Measurements from ENCODE around the gene SDK1.
"Not testable (repeated sequence)": the region's sequence is repeated elsewhere in the genome, so short reads cannot be mapped to it uniquely, and the experiment has no call there.

SDK1 gene

DNA sequence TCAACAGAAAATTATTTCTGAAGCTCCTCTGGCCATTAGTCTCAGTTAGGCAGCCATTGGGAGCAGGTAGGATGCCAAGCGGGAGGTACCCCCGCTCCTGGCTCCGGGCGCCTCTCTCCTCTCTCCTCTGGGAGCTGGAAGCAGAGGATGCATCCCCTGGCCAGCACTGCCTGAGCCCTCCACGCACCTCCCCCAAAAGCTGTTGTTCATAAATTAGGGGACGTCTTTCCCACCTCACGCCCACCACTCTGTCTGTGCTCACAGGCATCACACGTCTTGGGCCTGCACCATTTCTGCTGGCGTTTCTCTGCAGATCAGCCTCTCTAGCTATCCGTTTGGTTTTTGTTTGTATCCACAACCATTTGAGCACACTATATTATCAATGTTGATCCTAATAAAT lies 772.0 kb downstream of the SDK1 start:
- no peak for DNase-seq (ENCODE audit: low read depth in 2 of 2)

GRCh38 chr7:4073750-4074149 lies 772.7 kb downstream of the SDK1 start:
- no peak for DNase-seq (ENCODE audit: low read depth in 2 of 2)

DNA sequence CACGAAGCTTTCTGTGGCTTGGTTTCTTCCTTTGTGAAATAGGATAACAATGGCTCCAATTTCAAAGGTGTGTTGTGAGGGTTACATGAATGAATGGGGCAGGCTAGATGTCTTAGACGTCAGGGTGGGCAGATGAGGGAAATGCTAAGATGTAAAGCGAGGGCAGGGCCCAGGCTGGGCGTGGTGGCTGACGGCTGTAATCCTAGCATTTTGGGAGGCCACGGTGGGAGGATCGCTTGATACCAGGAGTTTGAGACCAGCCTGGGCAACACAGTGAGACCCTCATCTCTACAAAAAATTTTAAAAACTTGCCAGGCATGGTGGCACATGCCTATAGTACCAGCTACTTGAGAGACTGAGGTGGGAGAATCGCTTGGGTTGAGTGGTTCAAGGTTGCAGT lies 773.4 kb downstream of the SDK1 start:
- DNase-seq (ENCODE audit: low read depth in 2 of 2) = no peak

DNA sequence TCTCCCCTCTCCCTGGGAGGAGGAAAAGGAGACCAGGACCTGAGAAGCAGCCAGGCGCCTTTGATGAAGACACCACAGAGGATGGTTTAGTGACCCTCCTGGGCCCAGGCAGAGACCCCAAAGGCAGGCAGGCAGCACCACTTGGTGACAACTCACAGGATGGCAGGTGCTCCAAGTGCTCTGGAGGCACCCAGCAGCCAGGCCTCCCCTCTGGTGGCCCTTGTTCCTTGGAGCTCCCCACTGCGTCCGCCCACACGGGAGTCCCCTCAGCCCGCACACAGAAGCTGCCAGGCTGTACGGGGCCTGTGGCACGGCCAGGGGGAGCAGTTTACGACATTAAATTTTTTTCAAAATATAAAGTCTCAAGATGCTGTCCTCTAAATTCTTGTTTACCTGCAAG lies 773.9 kb downstream of the SDK1 start:
- no peak for DNase-seq (ENCODE audit: low read depth in 2 of 2)

DNA sequence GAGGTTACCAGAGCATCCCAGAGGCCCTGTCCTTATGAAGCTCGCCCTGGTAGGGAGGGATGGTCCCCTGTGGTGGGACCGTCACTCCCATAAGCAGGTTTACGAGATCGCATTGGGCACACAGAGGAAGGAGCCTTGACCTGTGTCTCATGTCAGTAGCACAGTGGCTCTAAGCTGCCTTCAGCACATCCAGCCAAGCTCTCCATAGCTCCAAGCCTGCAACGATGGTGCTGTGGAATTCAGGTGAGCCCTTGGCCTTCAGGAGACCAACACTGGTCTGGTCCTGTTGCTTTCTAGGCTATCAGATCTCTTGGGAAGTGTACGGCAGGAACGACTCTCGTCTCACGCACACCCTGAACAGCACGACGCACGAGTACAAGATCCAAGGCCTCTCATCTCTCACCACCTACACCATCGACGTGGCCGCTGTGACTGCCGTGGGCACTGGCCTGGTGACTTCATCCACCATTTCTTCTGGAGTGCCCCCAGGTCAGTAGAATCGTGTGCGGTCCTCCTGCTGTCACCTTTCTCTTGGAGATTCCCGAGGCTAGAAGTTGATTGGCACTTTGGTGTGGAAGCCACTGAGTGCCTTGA lies 775.7 kb downstream of the SDK1 start:
- DNase-seq (ENCODE audit: low read depth in 2 of 2) = no peak

- no peak for DNase-seq (ENCODE audit: low read depth in 2 of 2)
Measured at GRCh38 chr7:4077980-4078379, 776.9 kb downstream of the SDK1 start.

DNA sequence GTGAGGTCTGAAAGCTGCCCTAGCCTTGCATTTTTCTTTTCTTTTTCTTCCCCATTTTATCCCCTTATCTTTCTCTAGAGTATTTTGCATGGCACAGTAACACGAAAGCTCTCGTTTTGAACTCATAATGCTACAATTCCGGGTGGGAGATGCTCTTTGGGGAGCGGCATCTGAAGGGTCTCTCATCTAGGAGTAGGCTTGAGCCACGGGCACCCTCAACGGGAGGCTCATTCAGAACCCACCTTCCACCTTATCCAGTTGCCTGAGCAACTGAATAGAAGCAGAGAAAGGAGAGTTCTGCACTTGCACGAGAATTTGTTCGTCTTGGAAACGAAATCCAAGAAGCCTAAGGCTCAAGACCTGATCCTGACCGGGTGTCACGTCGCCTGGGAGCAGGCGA lies 777.5 kb downstream of the SDK1 start:
- no peak for DNase-seq (ENCODE audit: low read depth in 2 of 2)

GRCh38 chr7:4079366-4079765 lies 778.3 kb downstream of the SDK1 start:
- DNase-seq (ENCODE audit: low read depth in 2 of 2) = no peak

GRCh38 chr7:4079956-4080355 lies 778.9 kb downstream of the SDK1 start:
- no peak for DNase-seq (ENCODE audit: low read depth in 2 of 2)

GRCh38 chr7:4080954-4081353 lies 779.9 kb downstream of the SDK1 start:
- DNase-seq (ENCODE audit: low read depth in 2 of 2) = no peak

DNA sequence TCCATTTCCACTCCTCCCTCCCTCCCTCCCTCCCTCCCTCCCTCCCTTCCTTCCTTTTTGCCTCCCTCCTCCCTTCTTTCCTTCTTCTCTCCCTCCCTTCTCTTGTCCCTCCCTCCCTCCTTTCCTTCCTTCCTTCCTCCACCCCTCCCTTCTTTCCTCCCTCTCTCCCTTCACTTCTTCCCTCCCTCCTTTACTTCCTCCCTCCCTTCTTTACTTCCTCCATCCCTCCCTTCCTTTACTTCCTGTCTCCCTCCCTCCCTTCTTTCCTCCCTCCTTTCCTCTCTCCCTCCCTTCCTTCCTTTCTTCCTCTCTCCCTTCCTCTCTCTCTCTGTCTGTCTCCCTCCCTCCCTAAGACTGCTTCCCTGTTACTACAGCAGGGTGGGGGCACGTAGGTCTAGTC lies 782.5 kb downstream of the SDK1 start:
- DNase-seq (ENCODE audit: low read depth in 2 of 2) = no peak

GRCh38 chr7:4084271-4084670 lies 783.2 kb downstream of the SDK1 start:
- no peak for DNase-seq (ENCODE audit: low read depth in 2 of 2)

GRCh38 chr7:4085937-4086691 lies 785.1 kb downstream of the SDK1 start:
- no peak for DNase-seq (ENCODE audit: low read depth in 2 of 2)

GRCh38 chr7:4086723-4087122 lies 785.7 kb downstream of the SDK1 start:
- no peak for DNase-seq (ENCODE audit: low read depth in 2 of 2)

DNA sequence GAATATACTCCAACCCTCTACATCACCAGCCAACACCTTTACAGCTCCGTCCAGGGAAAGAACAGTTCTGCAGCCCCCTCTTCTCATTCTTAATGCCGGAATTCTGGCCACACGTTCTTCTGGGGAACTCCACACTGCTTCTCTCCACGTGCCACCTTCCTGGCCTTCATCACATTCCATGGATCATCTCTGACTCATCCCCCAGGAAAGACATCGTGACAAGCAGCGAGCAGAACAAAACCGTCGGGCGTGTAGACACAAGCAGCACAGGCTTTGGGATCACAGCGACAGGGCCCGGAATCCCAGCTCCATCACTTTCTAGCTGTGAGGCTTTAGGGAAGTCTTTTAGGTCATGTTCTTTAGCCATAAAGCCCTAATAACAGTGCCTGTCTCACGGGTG lies 790.7 kb downstream of the SDK1 start:
- no peak for DNase-seq (ENCODE audit: low read depth in 2 of 2)

- DNase-seq (ENCODE audit: low read depth in 2 of 2) = no peak
Measured at GRCh38 chr7:4093035-4093434, 792.0 kb downstream of the SDK1 start.

- DNase-seq (ENCODE audit: low read depth in 2 of 2) = no peak
Measured at GRCh38 chr7:4093483-4093882, 792.4 kb downstream of the SDK1 start.

DNA sequence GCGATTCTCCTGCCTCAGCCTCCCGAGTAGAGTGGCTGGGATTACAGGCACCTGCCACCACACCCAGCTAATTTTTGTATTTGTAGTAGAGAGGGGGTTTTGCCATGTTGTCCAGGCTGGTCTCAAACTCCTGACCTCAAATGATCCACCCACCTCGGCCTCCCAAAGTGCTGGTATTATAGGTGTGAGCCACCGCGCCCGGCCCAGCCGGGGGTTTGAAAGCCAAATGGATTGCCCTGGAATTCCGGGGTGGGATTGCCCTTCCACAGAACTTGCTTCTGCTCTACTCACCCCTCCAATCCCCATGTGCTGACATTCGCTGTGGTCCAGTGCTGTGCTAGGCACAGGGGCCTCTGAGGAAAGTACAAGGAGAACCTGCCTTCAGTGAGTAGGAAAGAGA lies 793.1 kb downstream of the SDK1 start:
- not testable (repeated sequence) for DNase-seq (ENCODE audit: low read depth in 2 of 2)

- no peak for DNase-seq (ENCODE audit: low read depth in 2 of 2)
Measured at GRCh38 chr7:4097001-4097609, 796.1 kb downstream of the SDK1 start.

- no peak for DNase-seq (ENCODE audit: low read depth in 2 of 2)
Measured at GRCh38 chr7:4098169-4098568, 797.1 kb downstream of the SDK1 start.

GRCh38 chr7:4099651-4100050 lies 798.6 kb downstream of the SDK1 start:
- no peak for DNase-seq (ENCODE audit: low read depth in 2 of 2)

DNA sequence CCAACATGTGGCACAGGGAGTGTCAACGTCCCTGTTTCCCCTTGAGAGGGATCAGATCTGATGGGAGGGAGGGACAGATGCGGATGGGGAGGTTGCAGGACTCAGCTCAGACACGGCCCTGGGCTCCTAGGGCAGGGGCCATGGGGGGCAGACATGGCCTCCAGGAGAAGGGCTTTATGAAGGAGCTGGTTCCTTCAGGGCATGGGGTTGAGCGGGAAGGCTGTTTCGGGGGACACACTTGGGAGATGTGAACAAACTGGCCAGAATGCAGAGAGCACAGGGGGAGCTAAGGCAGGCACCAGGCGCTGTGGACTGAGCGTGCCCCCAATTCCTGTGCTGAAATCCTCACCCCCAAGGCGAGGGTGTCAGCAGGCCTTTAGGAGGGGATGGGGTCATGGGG lies 799.1 kb downstream of the SDK1 start:
- DNase-seq (ENCODE audit: low read depth in 2 of 2) = no peak

DNA sequence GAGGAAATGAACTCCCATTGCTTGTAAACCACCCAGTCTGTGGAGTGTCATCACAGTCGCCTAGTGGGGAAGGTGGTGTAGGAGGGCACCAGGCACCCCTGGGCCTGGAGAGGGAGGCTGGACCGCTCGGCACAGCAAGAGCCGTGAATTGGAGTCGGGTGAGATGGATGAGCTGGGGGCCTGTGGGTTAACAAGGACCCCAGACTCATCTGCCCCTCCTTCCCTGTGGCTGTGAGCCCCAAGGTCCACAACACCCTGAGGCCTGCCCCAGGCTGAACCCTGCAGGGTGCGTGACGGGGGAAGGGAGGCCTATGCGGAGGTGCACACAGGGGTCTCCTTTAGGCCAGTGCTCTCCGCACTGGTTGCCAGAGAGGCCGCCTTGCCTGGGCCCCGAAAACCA lies 799.6 kb downstream of the SDK1 start:
- DNase-seq (ENCODE audit: low read depth in 2 of 2) = no peak
